ENCODE data around the gene SLF1.

DNA sequence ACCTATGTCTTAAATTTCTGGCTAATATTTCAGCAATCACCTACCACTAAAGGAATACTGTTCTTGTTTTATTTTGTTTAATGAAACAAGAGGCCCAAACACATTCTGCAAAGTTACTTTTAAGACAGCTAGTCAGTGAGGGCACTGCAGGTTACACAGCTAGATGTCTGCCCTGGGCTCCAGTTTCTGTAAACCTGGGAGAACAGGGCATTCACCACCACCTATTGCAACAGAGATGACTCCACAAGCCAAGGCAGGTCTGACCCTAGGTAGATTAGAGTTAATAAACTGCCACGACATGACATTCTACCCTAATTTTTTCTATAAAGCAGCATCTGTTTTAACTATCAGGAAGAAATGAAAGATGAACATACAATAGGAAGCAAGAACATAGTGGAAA is 90.8 kb downstream of the SLF1 start:
- TF ChIP-seq, protein P1, sequence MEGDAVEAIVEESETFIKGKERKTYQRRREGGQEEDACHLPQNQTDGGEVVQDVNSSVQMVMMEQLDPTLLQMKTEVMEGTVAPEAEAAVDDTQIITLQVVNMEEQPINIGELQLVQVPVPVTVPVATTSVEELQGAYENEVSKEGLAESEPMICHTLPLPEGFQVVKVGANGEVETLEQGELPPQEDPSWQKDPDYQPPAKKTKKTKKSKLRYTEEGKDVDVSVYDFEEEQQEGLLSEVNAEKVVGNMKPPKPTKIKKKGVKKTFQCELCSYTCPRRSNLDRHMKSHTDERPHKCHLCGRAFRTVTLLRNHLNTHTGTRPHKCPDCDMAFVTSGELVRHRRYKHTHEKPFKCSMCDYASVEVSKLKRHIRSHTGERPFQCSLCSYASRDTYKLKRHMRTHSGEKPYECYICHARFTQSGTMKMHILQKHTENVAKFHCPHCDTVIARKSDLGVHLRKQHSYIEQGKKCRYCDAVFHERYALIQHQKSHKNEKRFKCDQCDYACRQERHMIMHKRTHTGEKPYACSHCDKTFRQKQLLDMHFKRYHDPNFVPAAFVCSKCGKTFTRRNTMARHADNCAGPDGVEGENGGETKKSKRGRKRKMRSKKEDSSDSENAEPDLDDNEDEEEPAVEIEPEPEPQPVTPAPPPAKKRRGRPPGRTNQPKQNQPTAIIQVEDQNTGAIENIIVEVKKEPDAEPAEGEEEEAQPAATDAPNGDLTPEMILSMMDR (IDR thresholded peaks at IDR 0.05): no peak
- TF ChIP-seq EZH2phosphoT487 (IDR thresholded peaks at IDR 0.05): no peak
- no peak for TF ChIP-seq EZH2 (IDR thresholded peaks at IDR 0.05)
